Right kidney (tissue), 1 donor: ENCODE results near the gene N4BP2.

Source experiments
- DNase-seq: peaks from one replicate; pipeline ENCODE4 v3.0.0-alpha.2; 2016

The N4BP2 gene

DNA sequence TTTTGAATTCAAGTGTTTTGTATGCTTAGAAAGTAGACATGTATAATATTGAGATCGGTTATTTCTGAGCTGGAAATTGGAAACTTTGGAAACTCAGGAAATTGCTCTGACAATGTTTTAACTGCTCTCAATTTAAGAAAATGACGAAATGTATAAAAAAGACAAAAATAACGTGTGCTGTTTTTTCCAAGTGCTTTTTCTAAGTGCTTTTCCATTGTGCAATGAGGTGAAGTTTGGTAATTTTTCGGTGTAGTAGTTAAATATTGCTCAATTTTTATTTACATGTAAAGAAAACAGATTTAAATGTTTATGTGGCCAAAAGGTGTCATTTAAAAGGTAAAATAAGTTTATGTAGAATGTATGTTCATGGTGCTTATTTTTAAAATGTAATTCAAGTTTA lies 100.8 kb downstream of the N4BP2 start:
- no peak for DNase-seq

GRCh38 chr4:40160258-40160657 lies 103.6 kb downstream of the N4BP2 start:
- DNase-seq, result no peak

DNA sequence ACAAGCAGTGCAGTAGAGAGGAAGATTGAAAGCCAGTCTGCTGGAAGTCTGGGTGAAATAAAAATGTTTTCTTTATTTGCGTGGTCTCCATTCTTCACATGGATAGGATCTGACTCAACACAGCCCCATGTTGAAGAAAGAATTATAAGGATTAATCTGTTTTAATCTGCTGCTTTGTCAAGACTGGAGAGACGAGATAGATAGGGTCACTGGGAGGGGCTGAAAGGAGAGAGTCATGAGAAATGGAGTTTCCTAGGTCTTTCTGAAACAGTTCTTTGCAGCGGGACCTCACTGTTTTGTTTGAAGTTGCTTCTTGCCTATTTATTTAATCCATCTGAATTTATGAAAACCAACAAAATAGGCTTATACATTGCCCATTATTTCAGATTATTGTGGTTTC lies 107.8 kb downstream of the N4BP2 start:
- no peak for DNase-seq

DNA sequence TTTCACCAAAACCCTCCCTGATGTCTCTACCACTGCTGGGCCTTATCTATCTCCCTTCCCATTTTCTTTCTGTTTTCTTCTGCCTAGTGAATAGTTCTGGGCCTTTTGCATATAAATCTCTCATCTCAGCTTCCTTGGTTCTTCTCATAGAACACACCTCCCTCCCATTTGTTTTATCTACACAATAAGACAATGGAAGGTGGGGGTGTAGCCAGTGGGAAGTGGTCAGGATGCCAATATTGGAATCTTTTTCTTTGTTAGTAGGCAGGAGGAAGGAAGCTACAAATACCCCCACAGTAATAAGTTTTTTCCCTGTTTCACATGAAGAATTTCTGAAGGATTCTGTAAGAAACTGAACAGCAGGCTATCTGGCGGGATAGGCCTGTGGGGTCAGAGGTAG lies 109.3 kb downstream of the N4BP2 start:
- DNase-seq, result no peak

DNA sequence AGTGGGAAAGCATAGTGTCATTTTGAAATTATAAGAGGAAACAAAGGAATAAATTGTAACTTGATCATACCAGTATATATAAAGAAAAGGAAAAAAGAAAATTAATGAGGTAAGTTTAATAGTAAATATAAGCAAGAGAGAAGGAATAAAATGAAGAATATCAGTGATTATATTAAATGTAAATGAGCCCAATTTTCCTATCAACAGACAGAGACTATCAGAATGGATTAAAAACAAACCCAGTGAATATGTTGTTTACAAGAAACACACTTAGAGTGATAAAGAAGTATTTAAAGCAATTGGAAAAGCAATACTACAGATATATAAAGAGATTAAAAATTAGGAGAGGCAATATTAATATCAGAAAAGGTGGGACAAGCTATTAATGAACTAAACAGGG lies 111.4 kb downstream of the N4BP2 start:
- no peak for DNase-seq

DNA sequence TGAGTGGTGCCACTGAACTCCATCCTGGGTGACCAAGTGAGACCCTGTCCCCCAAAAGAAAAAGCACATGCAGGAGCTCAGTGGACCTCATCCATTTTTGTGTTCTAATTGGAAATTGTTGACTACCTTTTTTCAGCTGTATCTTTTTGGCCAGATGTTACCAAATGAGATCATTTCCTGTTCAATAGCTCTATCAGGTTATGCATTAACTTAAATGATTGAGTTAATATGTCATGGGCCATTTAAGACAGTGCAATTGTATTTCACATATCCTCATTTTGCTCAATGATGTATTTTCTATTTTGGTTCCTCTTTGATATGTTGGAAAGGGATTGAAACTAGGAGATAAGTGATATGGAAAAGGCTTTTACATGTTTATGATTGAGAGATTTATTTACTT lies 113.9 kb downstream of the N4BP2 start:
- no peak for DNase-seq

DNA sequence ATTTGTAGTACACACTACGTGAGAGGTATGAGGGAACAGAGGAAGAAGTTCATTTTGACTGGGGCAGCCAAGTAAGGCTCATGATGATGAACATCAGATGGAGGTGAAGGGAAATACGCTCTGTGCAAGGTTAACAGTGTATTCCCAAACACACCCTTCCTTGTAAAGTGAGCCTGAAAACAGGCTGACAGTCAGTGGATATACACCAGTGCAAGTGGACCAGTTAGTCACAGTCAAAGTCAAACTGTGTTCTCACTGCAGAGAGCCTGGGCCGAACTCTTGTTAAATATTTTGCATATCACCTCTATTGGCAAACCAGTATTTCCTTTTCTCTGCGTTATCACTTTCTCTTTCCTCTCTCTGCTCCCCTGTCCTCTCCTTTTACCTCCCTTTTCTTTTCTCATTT lies 116.8 kb downstream of the N4BP2 start:
- no peak for DNase-seq

GRCh38 chr4:40176602-40177001 lies 120.0 kb downstream of the N4BP2 start:
- peak; percentile 22 for DNase-seq

GRCh38 chr4:40177591-40177990 lies 120.9 kb downstream of the N4BP2 start:
- no peak for DNase-seq

DNA sequence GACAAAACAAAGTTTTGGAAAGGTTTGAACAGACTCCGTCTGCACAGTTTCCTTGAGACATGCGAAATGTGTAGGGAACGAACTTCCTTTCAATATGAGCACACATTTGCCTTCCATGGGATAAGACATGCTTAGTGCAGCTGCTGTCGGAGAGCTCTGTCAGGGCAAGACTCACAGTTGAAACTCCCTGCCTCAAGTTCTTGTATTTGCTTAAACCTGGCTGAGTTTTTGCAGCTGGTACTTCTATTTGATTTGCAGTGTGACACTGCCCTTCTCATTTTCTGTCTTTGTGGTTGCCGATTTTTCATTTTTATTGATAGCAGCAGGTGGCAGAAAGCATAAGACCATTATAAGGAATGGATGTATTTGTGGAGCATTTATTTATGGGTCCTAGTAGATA lies 122.0 kb downstream of the N4BP2 start:
- DNase-seq, result no peak

GRCh38 chr4:40179360-40179759 lies 122.7 kb downstream of the N4BP2 start:
- no peak for DNase-seq

- DNase-seq, result no peak
Observed at GRCh38 chr4:40180356-40180755, 123.7 kb downstream of the N4BP2 start.

- DNase-seq, result no peak
Observed at GRCh38 chr4:40182001-40182400, 125.4 kb downstream of the N4BP2 start.

DNA sequence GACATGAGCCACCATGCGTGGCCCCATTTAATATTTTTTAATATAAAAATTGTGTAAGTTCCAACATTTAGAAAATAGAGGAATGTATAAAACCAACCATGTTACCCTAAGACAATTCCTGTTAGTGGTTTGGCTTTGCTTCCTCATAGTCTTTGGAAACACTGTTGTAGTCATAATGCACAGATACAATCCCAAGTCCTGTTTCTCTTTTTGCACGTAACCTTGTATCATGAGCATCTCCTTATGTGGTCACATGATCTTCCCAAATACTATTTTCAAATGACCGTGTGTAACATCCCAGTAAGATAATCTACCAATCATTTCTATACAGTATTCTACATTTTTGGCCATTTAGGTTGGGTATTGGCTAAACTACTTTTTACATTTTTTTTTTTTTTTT lies 126.3 kb downstream of the N4BP2 start:
- no peak for DNase-seq

DNA sequence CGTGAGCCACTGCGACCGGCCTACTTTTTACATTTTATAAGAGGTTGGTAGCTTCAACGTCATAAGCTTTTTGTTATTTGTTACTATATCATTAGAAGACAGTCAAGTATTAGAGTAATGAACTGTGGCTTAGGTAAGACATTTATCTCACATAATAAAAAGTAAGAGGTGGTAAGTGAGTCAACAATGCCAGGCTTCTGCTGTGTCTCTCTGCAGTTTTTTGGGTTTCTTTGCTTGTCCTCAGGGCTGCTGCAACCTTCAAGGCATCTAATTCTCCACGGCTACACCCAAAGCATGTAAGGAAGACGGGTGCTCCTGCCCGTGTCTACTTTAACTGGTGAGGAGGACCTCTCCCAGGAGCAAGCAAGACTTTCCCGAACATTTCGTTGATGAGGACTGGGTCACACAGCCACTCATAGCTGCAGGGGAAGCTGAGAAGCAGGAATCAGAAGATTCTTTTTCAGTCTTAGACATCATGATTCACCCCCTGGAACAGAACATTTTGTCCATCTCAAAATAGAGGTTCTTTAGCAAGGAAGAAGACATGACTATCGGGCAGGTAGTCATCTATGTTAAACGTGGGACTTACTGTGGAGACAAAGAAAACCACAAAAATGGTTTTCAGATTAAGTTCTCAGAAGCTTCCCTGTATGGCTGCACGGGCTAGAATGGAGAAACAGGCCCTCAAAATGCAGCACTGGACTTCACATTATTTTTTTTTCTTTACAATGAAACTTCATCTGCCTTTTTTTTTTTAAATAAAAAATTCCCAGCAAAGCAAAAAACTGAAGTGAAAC lies 127.2 kb downstream of the N4BP2 start:
- DNase-seq, result no peak

- no peak for DNase-seq
Observed at GRCh38 chr4:40185830-40186664, 129.4 kb downstream of the N4BP2 start.

DNA sequence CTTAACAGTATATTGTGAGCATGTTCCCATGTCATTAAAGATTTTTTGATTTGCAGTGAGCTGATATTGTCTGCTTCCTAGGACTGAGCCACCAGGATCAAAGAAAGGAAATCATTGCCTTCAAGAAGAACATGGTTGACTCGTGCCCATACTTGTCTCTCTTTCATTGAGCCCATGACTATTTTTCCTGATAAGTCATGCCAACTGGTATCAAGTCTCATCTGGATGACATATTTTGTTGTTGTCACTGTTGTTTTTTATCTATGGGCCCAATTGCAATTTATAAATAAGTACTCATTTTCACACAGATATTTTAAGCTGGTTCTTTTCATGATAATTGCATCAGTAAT lies 130.0 kb downstream of the N4BP2 start:
- DNase-seq, result no peak

DNA sequence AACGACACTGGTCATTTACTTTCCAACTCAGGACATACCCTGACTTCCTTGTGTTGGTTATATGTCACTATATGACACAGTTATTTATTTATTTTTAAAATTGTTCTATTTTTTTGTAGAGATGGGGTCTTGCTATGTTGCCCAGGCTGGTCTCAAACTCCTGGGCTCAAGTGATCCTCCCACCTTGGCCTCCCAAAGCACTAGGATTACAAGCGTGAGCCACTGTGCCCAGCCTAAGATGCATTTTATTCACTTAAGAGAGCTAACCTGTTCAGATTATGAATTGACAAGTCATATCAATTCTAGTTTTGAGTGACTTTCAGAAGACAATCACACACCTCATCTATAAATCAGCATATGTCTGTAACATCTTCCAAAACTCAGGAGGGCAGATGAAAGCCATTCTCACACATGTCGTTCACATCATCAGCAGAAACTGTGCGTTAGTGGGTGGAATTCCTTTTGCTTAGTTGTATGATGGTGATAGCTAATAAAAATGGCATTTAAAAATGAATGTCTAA lies 130.8 kb downstream of the N4BP2 start:
- DNase-seq, result no peak

GRCh38 chr4:40190019-40190418 lies 133.4 kb downstream of the N4BP2 start:
- DNase-seq, result no peak

DNA sequence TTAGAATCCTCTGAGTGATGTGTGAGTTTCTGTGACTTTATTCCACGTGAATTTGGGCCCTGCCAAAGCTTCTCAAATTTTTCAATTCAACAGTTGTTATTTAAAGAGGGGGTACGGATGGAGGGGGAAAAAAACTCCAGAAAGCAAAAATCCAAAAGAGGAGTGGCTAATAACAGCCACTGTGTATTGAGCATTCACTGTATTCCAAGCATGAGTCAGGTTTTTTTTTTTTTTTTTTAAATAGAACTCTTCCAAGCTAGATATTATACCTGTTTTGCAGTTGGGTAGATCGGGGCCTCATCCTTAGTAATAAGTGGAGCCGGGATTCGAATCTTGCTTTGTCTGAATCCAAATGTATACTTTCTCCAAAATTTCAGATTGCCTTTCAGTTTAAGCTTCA lies 133.8 kb downstream of the N4BP2 start:
- no peak for DNase-seq

GRCh38 chr4:40190880-40191815 lies 134.5 kb downstream of the N4BP2 start:
- DNase-seq, result no peak
